C4-2B (cell line): ENCODE results near the gene SNX3.

Experiments
- H3K27ac ChIP-seq: fragments of 450-650 bp; 2 replicates; pipeline ENCODE4 v1.5.1; 2017
- CTCF ChIP-seq: fragments of 450-650 bp; conservative IDR thresholded peaks from 2 replicates; pipeline ENCODE4 v1.5.1; 2017; ENCODE audit warnings: mild to moderate bottlenecking
- ZFX ChIP-seq: fragments of 450-650 bp; IDR thresholded peaks from 2 replicates; pipeline ENCODE4 v1.6.1; 2017

SNX3 gene

DNA sequence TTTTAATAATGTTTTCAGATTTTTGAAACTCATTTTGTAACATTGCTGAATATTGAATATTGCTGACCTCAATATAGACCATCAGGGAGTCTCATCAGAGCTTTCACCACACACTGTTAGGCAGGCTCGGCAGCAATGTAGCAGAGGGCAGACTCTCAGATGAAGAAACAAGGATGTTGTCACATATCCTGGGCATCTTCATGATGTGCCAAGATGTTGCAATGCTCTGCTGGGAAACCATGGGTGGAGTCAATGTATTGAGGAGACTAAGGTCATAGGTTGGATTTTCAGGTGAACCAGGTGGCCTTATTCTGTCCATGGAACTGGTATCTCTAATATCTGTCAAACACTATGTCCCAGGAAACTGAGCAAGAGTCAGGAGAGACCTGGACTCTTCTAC, 67.7 kb downstream of the SNX3 start:
- TF ChIP-seq ZFX (no peak), CTCF (no peak)
- H3K27ac ChIP-seq, result no peak overlapping the region

DNA sequence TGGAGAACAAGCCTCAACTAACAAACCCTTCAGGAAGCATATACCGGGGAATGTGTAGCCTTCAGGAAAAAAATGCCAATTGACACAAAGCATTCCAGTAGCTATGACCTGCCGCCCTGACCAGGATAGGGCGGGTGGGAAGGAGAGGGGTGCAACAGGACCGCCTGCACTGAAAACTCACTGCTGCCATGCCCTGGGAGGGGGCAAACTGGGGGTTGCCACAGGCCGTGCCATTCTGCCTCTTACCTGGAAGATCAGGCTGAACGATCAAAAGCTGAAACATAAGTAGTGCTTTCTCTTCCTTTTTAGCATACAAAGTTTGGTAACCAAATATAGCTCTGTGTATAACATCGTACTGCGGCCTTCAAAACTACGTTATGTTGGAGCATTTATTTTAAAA, 73.3 kb downstream of the SNX3 start:
- TF ChIP-seq ZFX (no peak), CTCF (no peak)
- no peak overlapping the region for H3K27ac ChIP-seq

DNA sequence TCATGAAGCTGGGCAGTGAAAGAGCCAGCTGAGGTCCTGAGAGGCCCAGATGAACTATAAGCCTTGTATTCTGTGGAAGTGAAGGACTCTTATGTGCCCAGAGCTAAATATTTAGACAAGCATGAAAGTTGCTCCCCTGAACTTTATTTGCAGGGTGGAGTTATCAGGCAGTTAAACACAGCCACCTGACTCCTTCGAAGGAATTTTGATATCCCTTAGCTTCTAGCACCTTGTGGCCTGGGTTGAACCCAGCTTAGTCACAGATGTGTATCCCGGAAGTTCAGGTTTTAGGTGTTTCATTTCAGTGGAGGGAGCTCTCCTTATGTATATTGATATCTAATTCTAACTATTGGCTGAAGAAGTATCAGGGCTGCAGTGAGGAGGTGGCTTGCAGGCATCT, 74.6 kb downstream of the SNX3 start:
- no peak overlapping the region for H3K27ac ChIP-seq
- TF ChIP-seq ZFX (no peak), CTCF (no peak)

- H3K27ac ChIP-seq, result no peak overlapping the region
- no peak for TF ChIP-seq ZFX
- no peak for TF ChIP-seq CTCF
Observed at GRCh38 chr6:108180776-108181175, 80.1 kb downstream of the SNX3 start.

- no peak overlapping the region for H3K27ac ChIP-seq
- TF ChIP-seq CTCF, result no peak
Observed at GRCh38 chr6:108180266-108180665, 80.6 kb downstream of the SNX3 start.

GRCh38 chr6:108179741-108180140, 81.1 kb downstream of the SNX3 start:
- TF ChIP-seq ZFX, result no peak
- TF ChIP-seq CTCF, result no peak

DNA sequence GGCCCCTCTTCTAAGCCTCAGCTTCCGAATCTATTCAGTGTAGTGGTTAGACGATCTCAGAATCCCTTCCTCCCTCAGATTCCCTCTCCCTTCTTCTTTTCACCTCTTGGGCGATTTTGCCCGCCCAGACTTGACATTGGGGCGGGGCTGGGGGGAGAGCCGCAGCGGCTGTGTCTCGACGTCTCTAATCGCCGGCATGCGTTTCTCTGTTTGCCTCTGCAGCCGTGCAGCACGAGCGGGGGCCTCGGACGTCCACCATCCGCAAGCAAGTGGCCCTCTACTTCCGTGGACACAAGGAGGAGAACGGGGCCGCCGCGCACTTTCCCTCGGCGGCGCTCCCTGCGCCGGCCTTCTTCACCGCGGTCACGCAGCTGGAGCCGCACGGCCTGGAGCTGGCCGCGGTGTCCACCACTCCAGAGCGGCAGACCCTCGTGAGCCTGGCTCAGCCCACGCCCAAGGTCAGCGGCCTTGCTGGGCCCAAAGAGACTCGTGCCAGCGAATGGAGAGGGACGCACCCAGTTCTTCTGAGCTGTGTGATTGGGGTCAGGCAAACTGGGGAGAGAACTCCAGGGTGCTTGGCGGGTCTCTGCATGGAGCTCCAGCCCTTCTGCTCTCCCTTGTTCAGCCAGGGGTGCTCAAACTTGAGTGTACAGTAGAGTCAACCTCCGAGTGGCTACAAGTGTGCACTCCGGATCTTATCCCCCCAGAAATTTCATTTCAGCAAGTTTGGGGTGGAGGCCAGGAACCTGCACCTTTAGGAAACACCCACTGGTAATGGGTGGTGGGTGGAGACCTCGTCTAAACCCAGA, 84.4 kb downstream of the SNX3 start:
- no peak for TF ChIP-seq CTCF
- H3K27ac ChIP-seq, result no peak overlapping the region

More at GRCh38 chr6:108179741-108180140, 81.1 kb downstream of the SNX3 start:
- no peak overlapping the region for H3K27ac ChIP-seq
